ENCODE measurements around the gene PLB1.

PLB1 gene

GRCh38 chr2:28488083-28488830, 7.6 kb upstream of the PLB1 start:
- no peak overlapping the region for H3K9ac ChIP-seq (ENCODE audit: low read length)
- H3K4me3 ChIP-seq (ENCODE audit: low read length) = no peak overlapping the region
- peaks cover 4% of the 10 kb centered on the region for H3K4me1 ChIP-seq (ENCODE audit: control insufficient read depth, insufficient read depth, low read length)
- no peaks in the 10 kb centered on the region for H3K9me3 ChIP-seq (ENCODE audit: control insufficient read depth, low read length)
- H3K36me3 ChIP-seq (ENCODE audit: control insufficient read depth, insufficient read depth, low read length) = no peaks in the 10 kb centered on the region
- H3K27me3 ChIP-seq (ENCODE audit: control insufficient read depth, insufficient read depth, low read length) = no peaks in the 10 kb centered on the region

DNA sequence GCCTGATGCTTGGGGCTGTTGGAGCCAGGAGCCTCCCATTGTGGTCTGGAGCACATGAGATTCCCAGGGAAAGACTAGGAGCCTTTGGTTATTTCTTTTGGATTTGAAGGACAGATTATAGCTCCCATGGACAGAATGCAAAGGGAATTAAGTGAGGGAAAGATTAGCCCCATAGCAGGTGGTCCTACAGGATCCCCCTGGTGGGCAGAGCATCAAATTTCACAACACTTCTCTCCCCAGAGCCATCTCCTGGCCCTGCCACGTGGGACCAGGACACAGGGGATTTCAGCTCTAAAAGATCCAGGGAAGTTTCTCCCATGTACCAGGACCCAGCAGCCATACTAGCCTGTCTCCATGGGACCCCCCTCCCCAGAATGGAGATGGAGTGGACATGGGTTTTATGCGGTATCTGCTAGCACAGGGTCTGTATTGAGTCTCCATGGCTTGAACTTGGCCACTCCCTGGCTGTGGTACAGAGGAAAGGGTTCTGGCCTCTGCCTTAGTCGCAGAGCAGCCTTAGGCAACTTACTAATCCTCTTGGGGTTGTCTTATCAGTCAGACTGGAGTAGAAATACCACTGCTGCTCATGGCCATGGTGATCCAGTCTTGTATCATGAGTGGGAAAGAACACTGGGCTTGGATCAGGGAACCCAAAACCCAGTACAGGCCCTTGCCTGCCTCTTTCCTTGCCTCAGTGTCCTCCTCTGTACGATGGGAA, 6.8 kb upstream of the PLB1 start:
- Histone ChIP-seq H3K27me3 (ENCODE audit: control insufficient read depth, insufficient read depth, low read length) (no peaks in the 10 kb centered on the region), H3K36me3 (ENCODE audit: control insufficient read depth, insufficient read depth, low read length) (no peaks in the 10 kb centered on the region)

DNA sequence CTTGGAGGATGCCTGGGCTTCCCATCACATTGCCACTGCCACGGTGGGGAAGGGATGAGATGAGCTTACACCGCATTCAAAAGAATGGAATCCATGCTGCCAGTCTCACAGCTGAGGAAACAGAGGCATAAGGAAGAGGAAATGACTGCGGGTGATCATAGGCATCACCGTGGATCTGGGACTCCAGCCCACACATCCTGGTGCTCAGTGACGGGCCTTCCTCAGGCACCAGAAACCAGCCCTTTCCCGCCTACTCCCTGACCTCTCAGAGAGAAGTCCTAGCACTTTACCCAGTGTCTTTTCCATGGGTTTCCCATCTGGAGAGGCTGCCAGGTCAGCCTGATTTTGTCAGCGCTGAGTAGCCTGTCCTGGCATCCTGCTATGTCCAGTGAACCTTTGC, 5.3 kb upstream of the PLB1 start:
- H3K27me3 ChIP-seq (ENCODE audit: control insufficient read depth, insufficient read depth, low read length) = no peaks in the 10 kb centered on the region
- H3K4me3 ChIP-seq (ENCODE audit: low read length) = no peak overlapping the region
- no peak overlapping the region for H3K9ac ChIP-seq (ENCODE audit: low read length)
- peaks cover 4% of the 10 kb centered on the region for H3K4me1 ChIP-seq (ENCODE audit: control insufficient read depth, insufficient read depth, low read length)
- H3K9me3 ChIP-seq (ENCODE audit: control insufficient read depth, low read length) = no peaks in the 10 kb centered on the region
- no peaks in the 10 kb centered on the region for H3K36me3 ChIP-seq (ENCODE audit: control insufficient read depth, insufficient read depth, low read length)

More for the DNA sequence above, 6.8 kb upstream of the PLB1 start:
- H3K9ac ChIP-seq (ENCODE audit: low read length) = no peak overlapping the region
- peaks cover 4% of the 10 kb centered on the region for H3K4me1 ChIP-seq (ENCODE audit: control insufficient read depth, insufficient read depth, low read length)
- H3K9me3 ChIP-seq (ENCODE audit: control insufficient read depth, low read length) = no peaks in the 10 kb centered on the region
- no peak overlapping the region for H3K4me3 ChIP-seq (ENCODE audit: low read length)

GRCh38 chr2:28492282-28492681, 3.6 kb upstream of the PLB1 start:
- H3K9me3 ChIP-seq (ENCODE audit: control insufficient read depth, low read length) = no peaks in the 10 kb centered on the region
- H3K4me3 ChIP-seq (ENCODE audit: low read length) = no peak overlapping the region
- no peaks in the 10 kb centered on the region for H3K27me3 ChIP-seq (ENCODE audit: control insufficient read depth, insufficient read depth, low read length)
- no peak overlapping the region for H3K9ac ChIP-seq (ENCODE audit: low read length)
- no peaks in the 10 kb centered on the region for H3K36me3 ChIP-seq (ENCODE audit: control insufficient read depth, insufficient read depth, low read length)
- H3K4me1 ChIP-seq (ENCODE audit: control insufficient read depth, insufficient read depth, low read length) = peaks cover 4% of the 10 kb centered on the region

DNA sequence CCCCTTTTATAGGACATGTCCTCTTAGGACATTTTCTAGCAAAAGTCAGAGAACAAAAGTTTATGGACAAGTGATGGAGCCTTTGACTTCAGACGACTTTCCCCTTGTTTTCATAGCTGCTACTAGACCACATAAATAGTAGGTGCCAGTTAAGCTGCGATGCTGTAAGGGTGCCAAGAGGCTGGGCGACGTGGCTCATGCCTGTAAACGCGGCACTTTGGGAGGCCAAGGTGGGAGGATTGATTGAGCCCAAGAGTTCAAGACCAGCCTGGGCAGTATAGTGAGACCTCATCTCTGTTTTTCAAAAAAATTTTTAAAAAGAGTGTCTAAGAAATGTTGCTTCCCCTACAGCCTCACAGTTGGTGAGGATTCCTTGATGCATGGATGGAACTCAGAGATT, 2.2 kb upstream of the PLB1 start:
- Histone ChIP-seq H3K9me3 (ENCODE audit: control insufficient read depth, low read length) (no peaks in the 10 kb centered on the region), H3K4me3 (ENCODE audit: low read length) (no peak overlapping the region), H3K9ac (ENCODE audit: low read length) (no peak overlapping the region), H3K4me1 (ENCODE audit: control insufficient read depth, insufficient read depth, low read length) (peaks cover 4% of the 10 kb centered on the region), H3K27me3 (ENCODE audit: control insufficient read depth, insufficient read depth, low read length) (no peaks in the 10 kb centered on the region), H3K36me3 (ENCODE audit: control insufficient read depth, insufficient read depth, low read length) (no peaks in the 10 kb centered on the region)

- Histone ChIP-seq H3K27me3 (ENCODE audit: control insufficient read depth, insufficient read depth, low read length) (no peaks in the 10 kb centered on the region), H3K9me3 (ENCODE audit: control insufficient read depth, low read length) (no peaks in the 10 kb centered on the region), H3K4me3 (ENCODE audit: low read length) (no peak overlapping the region), H3K9ac (ENCODE audit: low read length) (no peak overlapping the region), H3K36me3 (ENCODE audit: control insufficient read depth, insufficient read depth, low read length) (no peaks in the 10 kb centered on the region), H3K4me1 (ENCODE audit: control insufficient read depth, insufficient read depth, low read length) (peaks cover 4% of the 10 kb centered on the region)
Measured at GRCh38 chr2:28496781-28497180, 921 bp downstream of the PLB1 start.

GRCh38 chr2:28497206-28497605, 1.3 kb downstream of the PLB1 start:
- Histone ChIP-seq H3K4me3 (ENCODE audit: low read length) (no peak overlapping the region), H3K4me1 (ENCODE audit: control insufficient read depth, insufficient read depth, low read length) (peaks cover 3% of the 10 kb centered on the region), H3K9me3 (ENCODE audit: control insufficient read depth, low read length) (no peaks in the 10 kb centered on the region), H3K9ac (ENCODE audit: low read length) (no peak overlapping the region), H3K27me3 (ENCODE audit: control insufficient read depth, insufficient read depth, low read length) (no peaks in the 10 kb centered on the region), H3K36me3 (ENCODE audit: control insufficient read depth, insufficient read depth, low read length) (no peaks in the 10 kb centered on the region)

DNA sequence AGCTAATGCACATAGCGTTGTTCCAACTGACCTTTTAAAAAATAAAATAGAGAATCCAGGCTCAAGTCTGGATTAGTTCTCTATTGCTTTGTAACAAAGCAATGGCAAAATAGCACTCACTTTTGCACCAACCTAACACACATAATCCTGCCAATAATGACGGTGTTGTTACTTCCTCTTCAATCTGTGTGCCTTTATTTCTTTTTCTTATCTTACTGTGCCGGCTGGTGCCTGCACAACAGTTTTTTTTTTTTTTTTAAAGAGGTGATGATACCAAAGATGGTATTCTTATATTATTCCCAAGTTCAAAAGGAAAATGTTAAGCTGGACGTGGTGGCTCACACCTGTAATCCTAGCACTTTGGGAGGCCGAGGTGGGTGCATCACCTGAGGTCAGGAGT, 3.4 kb downstream of the PLB1 start:
- Histone ChIP-seq H3K36me3 (ENCODE audit: control insufficient read depth, insufficient read depth, low read length) (no peaks in the 10 kb centered on the region), H3K27me3 (ENCODE audit: control insufficient read depth, insufficient read depth, low read length) (no peaks in the 10 kb centered on the region), H3K4me1 (ENCODE audit: control insufficient read depth, insufficient read depth, low read length) (no peaks in the 10 kb centered on the region), H3K9me3 (ENCODE audit: control insufficient read depth, low read length) (no peaks in the 10 kb centered on the region), H3K4me3 (ENCODE audit: low read length) (no peak overlapping the region), H3K9ac (ENCODE audit: low read length) (no peak overlapping the region)

- Histone ChIP-seq H3K27me3 (ENCODE audit: control insufficient read depth, insufficient read depth, low read length) (no peaks in the 10 kb centered on the region), H3K9ac (ENCODE audit: low read length) (no peak overlapping the region), H3K9me3 (ENCODE audit: control insufficient read depth, low read length) (no peaks in the 10 kb centered on the region), H3K4me3 (ENCODE audit: low read length) (no peak overlapping the region), H3K36me3 (ENCODE audit: control insufficient read depth, insufficient read depth, low read length) (no peaks in the 10 kb centered on the region), H3K4me1 (ENCODE audit: control insufficient read depth, insufficient read depth, low read length) (no peaks in the 10 kb centered on the region)
Measured at GRCh38 chr2:28505361-28505760, 9.5 kb downstream of the PLB1 start.

GRCh38 chr2:28506112-28506910, 10.5 kb downstream of the PLB1 start:
- no peaks in the 10 kb centered on the region for H3K9me3 ChIP-seq (ENCODE audit: control insufficient read depth, low read length)
- H3K36me3 ChIP-seq (ENCODE audit: control insufficient read depth, insufficient read depth, low read length) = no peaks in the 10 kb centered on the region
- no peaks in the 10 kb centered on the region for H3K4me1 ChIP-seq (ENCODE audit: control insufficient read depth, insufficient read depth, low read length)
- H3K4me3 ChIP-seq (ENCODE audit: low read length) = no peak overlapping the region
- no peak overlapping the region for H3K9ac ChIP-seq (ENCODE audit: low read length)
- H3K27me3 ChIP-seq (ENCODE audit: control insufficient read depth, insufficient read depth, low read length) = no peaks in the 10 kb centered on the region

GRCh38 chr2:28507796-28508764, 12.2 kb downstream of the PLB1 start:
- no peaks in the 10 kb centered on the region for H3K27me3 ChIP-seq (ENCODE audit: control insufficient read depth, insufficient read depth, low read length)
- H3K4me1 ChIP-seq (ENCODE audit: control insufficient read depth, insufficient read depth, low read length) = no peaks in the 10 kb centered on the region
- H3K4me3 ChIP-seq (ENCODE audit: low read length) = no peak overlapping the region
- H3K36me3 ChIP-seq (ENCODE audit: control insufficient read depth, insufficient read depth, low read length) = no peaks in the 10 kb centered on the region
- H3K9me3 ChIP-seq (ENCODE audit: control insufficient read depth, low read length) = no peaks in the 10 kb centered on the region
- H3K9ac ChIP-seq (ENCODE audit: low read length) = no peak overlapping the region

Data from mucosa of stomach (tissue), 1 donor.